ENCODE measurements around the gene RSKR. TPM values are rescaled to one million over a fixed set of nuclear protein-coding genes. Genes with fewer than 3 reads are reported as not detected.

The RSKR gene
- total and polyA plus RNA-seq, 2 experiments from 2014 or later: 7.5 to 38.8 TPM

DNA sequence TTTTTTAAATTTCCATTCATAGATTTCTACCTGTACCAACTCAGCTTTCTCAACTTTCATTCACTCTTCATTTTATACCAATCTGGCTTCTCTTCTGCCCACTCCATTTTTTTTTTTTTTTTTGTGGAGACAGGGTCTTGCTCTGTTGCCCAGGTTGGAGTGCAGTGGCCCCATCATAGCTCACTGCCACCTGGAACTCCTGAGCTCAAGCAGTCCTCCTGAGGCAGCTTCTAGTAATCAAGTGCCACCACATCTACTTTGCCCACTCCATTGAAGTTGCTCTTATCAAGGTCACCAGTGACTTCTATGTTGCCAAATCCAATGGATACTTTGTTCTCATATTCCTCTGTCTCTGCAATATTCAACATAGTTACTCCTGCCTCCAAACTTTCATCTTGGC lies 49.7 kb upstream of the RSKR start:
- Histone ChIP-seq H2AFZ (no peak overlapping the region), H3K79me2 (replicated peaks; ENCODE audit: insufficient read depth) (peaks cover 80% of the 10 kb centered on the region), H3K4me3 (no peak overlapping the region), H4K20me1 (replicated peaks; ENCODE audit: insufficient read depth) (peaks cover 21% of the 10 kb centered on the region), H3F3A (replicated peaks; ENCODE audit: low read depth) (peaks cover 6% of the 10 kb centered on the region), H3K36me3 (ENCODE audit: insufficient read depth) (peaks cover 9% of the 10 kb centered on the region), H3K4me1 (ENCODE audit: insufficient read depth) (peaks cover 9% of the 10 kb centered on the region), H3K27ac (ENCODE audit: low read depth) (0 out of 2 replicates have a peak overlapping the region, but pooled peaks have one; percentile 8), H3K9me2 (ENCODE audit: insufficient read depth) (peaks cover 3% of the 10 kb centered on the region; the same call in 1 of the 2 replicates), H3K27me3 (ENCODE audit: insufficient read depth) (no peaks in the 10 kb centered on the region), H3K4me2 (no peak overlapping the region; the same call in 1 of the 2 replicates)
- Mint-ChIP-seq H3K4me3 (peak overlapping the region; percentile 99), H3K9me3 (peaks cover 26% of the 10 kb centered on the region), H3K4me1 (peaks cover 15% of the 10 kb centered on the region), H3K27ac (peak overlapping the region; percentile 99; the same call in 1 of the 2 replicates), H3K27me3 (ENCODE audit: insufficient read depth, low read depth, poor library complexity) (peaks cover 10% of the 10 kb centered on the region), H3K36me3 (ENCODE audit: low read depth) (peaks cover 49% of the 10 kb centered on the region)
- no peak for ATAC-seq
- no peak for DNase-seq (ENCODE audit: low spot score)
- no peak for TF ChIP-seq NANOG (IDR thresholded peaks at IDR 0.05; ENCODE audit: borderline replicate concordance)
- TF ChIP-seq JUNB (IDR thresholded peaks at IDR 0.05; ENCODE audit: unreplicated experiment): no peak
- TF ChIP-seq, protein P1, sequence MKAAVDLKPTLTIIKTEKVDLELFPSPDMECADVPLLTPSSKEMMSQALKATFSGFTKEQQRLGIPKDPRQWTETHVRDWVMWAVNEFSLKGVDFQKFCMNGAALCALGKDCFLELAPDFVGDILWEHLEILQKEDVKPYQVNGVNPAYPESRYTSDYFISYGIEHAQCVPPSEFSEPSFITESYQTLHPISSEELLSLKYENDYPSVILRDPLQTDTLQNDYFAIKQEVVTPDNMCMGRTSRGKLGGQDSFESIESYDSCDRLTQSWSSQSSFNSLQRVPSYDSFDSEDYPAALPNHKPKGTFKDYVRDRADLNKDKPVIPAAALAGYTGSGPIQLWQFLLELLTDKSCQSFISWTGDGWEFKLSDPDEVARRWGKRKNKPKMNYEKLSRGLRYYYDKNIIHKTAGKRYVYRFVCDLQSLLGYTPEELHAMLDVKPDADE (IDR thresholded peaks at IDR 0.05): no peak
- no peak for TF ChIP-seq STAT1 (IDR thresholded peaks at IDR 0.05; ENCODE audit: unreplicated experiment)
- TF ChIP-seq, protein P2, sequence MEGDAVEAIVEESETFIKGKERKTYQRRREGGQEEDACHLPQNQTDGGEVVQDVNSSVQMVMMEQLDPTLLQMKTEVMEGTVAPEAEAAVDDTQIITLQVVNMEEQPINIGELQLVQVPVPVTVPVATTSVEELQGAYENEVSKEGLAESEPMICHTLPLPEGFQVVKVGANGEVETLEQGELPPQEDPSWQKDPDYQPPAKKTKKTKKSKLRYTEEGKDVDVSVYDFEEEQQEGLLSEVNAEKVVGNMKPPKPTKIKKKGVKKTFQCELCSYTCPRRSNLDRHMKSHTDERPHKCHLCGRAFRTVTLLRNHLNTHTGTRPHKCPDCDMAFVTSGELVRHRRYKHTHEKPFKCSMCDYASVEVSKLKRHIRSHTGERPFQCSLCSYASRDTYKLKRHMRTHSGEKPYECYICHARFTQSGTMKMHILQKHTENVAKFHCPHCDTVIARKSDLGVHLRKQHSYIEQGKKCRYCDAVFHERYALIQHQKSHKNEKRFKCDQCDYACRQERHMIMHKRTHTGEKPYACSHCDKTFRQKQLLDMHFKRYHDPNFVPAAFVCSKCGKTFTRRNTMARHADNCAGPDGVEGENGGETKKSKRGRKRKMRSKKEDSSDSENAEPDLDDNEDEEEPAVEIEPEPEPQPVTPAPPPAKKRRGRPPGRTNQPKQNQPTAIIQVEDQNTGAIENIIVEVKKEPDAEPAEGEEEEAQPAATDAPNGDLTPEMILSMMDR (conservative IDR thresholded peaks at IDR 0.05; ENCODE audit: low read depth in 2 of 2): no peak
- TF ChIP-seq, protein P3, sequence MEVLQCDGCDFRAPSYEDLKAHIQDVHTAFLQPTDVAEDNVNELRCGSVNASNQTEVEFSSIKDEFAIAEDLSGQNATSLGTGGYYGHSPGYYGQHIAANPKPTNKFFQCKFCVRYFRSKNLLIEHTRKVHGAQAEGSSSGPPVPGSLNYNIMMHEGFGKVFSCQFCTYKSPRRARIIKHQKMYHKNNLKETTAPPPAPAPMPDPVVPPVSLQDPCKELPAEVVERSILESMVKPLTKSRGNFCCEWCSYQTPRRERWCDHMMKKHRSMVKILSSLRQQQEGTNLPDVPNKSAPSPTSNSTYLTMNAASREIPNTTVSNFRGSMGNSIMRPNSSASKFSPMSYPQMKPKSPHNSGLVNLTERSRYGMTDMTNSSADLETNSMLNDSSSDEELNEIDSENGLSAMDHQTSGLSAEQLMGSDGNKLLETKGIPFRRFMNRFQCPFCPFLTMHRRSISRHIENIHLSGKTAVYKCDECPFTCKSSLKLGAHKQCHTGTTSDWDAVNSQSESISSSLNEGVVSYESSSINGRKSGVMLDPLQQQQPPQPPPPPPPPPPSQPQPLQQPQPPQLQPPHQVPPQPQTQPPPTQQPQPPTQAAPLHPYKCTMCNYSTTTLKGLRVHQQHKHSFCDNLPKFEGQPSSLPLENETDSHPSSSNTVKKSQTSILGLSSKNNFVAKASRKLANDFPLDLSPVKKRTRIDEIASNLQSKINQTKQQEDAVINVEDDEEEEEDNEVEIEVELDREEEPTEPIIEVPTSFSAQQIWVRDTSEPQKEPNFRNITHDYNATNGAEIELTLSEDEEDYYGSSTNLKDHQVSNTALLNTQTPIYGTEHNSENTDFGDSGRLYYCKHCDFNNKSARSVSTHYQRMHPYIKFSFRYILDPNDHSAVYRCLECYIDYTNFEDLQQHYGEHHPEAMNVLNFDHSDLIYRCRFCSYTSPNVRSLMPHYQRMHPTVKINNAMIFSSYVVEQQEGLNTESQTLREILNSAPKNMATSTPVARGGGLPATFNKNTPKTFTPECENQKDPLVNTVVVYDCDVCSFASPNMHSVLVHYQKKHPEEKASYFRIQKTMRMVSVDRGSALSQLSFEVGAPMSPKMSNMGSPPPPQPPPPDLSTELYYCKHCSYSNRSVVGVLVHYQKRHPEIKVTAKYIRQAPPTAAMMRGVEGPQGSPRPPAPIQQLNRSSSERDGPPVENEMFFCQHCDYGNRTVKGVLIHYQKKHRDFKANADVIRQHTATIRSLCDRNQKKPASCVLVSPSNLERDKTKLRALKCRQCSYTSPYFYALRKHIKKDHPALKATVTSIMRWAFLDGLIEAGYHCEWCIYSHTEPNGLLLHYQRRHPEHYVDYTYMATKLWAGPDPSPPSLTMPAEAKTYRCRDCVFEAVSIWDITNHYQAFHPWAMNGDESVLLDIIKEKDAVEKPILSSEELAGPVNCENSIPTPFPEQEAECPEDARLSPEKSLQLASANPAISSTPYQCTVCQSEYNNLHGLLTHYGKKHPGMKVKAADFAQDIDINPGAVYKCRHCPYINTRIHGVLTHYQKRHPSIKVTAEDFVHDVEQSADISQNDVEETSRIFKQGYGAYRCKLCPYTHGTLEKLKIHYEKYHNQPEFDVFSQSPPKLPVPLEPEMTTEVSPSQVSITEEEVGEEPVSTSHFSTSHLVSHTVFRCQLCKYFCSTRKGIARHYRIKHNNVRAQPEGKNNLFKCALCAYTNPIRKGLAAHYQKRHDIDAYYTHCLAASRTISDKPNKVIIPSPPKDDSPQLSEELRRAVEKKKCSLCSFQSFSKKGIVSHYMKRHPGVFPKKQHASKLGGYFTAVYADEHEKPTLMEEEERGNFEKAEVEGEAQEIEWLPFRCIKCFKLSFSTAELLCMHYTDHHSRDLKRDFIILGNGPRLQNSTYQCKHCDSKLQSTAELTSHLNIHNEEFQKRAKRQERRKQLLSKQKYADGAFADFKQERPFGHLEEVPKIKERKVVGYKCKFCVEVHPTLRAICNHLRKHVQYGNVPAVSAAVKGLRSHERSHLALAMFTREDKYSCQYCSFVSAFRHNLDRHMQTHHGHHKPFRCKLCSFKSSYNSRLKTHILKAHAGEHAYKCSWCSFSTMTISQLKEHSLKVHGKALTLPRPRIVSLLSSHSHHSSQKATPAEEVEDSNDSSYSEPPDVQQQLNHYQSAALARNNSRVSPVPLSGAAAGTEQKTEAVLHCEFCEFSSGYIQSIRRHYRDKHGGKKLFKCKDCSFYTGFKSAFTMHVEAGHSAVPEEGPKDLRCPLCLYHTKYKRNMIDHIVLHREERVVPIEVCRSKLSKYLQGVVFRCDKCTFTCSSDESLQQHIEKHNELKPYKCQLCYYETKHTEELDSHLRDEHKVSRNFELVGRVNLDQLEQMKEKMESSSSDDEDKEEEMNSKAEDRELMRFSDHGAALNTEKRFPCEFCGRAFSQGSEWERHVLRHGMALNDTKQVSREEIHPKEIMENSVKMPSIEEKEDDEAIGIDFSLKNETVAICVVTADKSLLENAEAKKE (CRISPR knock-in tag; IDR thresholded peaks at IDR 0.05): no peak
- no peak for TF ChIP-seq EZH2 (IDR thresholded peaks at IDR 0.05; ENCODE audit: low read depth, unreplicated experiment)
- TF ChIP-seq, protein P4, sequence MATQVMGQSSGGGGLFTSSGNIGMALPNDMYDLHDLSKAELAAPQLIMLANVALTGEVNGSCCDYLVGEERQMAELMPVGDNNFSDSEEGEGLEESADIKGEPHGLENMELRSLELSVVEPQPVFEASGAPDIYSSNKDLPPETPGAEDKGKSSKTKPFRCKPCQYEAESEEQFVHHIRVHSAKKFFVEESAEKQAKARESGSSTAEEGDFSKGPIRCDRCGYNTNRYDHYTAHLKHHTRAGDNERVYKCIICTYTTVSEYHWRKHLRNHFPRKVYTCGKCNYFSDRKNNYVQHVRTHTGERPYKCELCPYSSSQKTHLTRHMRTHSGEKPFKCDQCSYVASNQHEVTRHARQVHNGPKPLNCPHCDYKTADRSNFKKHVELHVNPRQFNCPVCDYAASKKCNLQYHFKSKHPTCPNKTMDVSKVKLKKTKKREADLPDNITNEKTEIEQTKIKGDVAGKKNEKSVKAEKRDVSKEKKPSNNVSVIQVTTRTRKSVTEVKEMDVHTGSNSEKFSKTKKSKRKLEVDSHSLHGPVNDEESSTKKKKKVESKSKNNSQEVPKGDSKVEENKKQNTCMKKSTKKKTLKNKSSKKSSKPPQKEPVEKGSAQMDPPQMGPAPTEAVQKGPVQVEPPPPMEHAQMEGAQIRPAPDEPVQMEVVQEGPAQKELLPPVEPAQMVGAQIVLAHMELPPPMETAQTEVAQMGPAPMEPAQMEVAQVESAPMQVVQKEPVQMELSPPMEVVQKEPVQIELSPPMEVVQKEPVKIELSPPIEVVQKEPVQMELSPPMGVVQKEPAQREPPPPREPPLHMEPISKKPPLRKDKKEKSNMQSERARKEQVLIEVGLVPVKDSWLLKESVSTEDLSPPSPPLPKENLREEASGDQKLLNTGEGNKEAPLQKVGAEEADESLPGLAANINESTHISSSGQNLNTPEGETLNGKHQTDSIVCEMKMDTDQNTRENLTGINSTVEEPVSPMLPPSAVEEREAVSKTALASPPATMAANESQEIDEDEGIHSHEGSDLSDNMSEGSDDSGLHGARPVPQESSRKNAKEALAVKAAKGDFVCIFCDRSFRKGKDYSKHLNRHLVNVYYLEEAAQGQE (IDR thresholded peaks at IDR 0.05; ENCODE audit: unreplicated experiment): no peak
- TF ChIP-seq ZNF331 (CRISPR knock-in tag; IDR thresholded peaks at IDR 0.05; ENCODE audit: low read depth): no peak
- TF ChIP-seq CREB1 (CRISPR knock-in tag; IDR thresholded peaks at IDR 0.05; ENCODE audit: low read depth): no peak
- TF ChIP-seq POLR2AphosphoS5 (IDR thresholded peaks at IDR 0.05; ENCODE audit: low read depth): no peak
- TF ChIP-seq ZNF114 (CRISPR knock-in tag; IDR thresholded peaks at IDR 0.05): no peak
